PC-9 (cell line): Measurements from ENCODE around the gene PRB3.

Experiments used
- EZH2 ChIP-seq: fragments of 200-600 bp; sonication (generic); IDR thresholded peaks from 2 replicates; pipeline ENCODE4 v1.8.0; 2017; ENCODE audit warnings: antibody characterized with exemption, low read depth
- TF ChIP-seq, protein P1 (sequence below): fragments of 200-600 bp; sonication (generic); conservative IDR thresholded peaks from 2 replicates; pipeline ENCODE4 v1.6.1; 2017; ENCODE audit warnings: mixed run types, antibody characterized with exemption, mild to moderate bottlenecking, moderate library complexity

GRCh38 chr12:11228296-11228879, 41.1 kb downstream of the PRB3 start:
- TF ChIP-seq, protein P1, sequence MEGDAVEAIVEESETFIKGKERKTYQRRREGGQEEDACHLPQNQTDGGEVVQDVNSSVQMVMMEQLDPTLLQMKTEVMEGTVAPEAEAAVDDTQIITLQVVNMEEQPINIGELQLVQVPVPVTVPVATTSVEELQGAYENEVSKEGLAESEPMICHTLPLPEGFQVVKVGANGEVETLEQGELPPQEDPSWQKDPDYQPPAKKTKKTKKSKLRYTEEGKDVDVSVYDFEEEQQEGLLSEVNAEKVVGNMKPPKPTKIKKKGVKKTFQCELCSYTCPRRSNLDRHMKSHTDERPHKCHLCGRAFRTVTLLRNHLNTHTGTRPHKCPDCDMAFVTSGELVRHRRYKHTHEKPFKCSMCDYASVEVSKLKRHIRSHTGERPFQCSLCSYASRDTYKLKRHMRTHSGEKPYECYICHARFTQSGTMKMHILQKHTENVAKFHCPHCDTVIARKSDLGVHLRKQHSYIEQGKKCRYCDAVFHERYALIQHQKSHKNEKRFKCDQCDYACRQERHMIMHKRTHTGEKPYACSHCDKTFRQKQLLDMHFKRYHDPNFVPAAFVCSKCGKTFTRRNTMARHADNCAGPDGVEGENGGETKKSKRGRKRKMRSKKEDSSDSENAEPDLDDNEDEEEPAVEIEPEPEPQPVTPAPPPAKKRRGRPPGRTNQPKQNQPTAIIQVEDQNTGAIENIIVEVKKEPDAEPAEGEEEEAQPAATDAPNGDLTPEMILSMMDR, result peak; percentile 72
- no peak for TF ChIP-seq EZH2
